Amniotic epithelial cell (primary cell): ENCODE results near the gene CETP.
A peak's percentile ranks its signal among the peaks of the same experiment; 100 is the strongest.
"Not testable (repeated sequence)": the region's sequence is repeated elsewhere in the genome, so short reads cannot be mapped to it uniquely, and the experiment has no call there.

Experiments used
- DNase-seq: peaks from one replicate; pipeline ENCODE4 v3.0.0-alpha.2; 2010; ENCODE audit warnings: low read depth

CETP gene

DNA sequence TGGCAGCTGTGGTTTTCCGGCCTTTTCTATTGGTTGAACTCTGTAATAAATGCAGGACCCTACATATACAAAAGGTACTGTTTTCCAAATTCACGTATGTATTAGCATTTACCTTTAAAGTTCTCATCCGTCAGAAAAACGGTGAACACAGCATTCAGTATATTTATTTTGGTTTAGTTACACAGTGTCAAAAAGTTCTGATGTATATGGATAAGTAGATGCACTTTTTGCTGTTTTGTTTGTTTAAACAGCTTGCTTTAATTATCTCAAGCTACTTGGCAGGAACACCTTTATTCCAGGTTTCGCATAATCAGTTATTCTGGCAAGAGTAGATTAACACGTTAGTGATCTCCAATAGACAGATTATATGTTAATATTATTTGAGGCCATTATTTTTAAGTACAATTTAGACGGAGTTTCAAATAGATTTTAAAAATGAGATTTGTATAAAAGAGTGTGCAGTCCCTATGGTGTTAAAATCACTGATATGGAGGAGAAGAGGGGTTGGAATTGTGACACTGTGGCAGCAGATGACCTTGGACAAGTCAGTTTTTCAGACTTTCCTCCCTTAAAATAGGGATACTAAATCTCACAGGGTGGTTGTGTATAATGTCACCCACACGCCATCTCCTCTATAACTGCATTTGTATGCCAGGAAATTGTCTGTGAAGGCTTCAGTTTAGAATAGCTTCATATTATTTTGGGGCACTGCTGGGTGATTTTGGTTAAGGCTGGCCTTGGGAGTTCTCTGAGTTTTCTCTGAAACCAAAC lies 27.7 kb upstream of the CETP start:
- no peak for DNase-seq

- not testable (repeated sequence) for DNase-seq
Observed at GRCh38 chr16:56934599-56935145, 27.1 kb upstream of the CETP start.

DNA sequence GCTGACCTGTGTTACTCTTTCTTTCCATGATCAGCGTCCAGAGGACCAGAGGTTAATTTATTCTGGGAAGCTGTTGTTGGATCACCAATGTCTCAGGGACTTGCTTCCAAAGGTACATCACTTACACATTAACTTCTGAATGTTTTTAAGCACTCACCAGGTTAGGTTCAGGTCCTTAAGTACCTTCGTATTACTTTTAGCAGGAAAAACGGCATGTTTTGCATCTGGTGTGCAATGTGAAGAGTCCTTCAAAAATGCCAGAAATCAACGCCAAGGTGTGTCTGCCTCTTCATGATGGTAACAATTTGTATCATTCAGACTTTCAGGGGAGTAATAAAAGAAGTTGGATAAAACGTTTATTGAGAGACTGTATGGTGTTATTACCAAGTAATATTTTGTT lies 26.5 kb upstream of the CETP start:
- DNase-seq = no peak

- DNase-seq = no peak
Observed at GRCh38 chr16:56936491-56936890, 25.3 kb upstream of the CETP start.

GRCh38 chr16:56936950-56937349 lies 24.8 kb upstream of the CETP start:
- DNase-seq = no peak

GRCh38 chr16:56938664-56939513 lies 22.9 kb upstream of the CETP start:
- no peak for DNase-seq

- DNase-seq = no peak
Observed at GRCh38 chr16:56939801-56940200, 21.9 kb upstream of the CETP start.

DNA sequence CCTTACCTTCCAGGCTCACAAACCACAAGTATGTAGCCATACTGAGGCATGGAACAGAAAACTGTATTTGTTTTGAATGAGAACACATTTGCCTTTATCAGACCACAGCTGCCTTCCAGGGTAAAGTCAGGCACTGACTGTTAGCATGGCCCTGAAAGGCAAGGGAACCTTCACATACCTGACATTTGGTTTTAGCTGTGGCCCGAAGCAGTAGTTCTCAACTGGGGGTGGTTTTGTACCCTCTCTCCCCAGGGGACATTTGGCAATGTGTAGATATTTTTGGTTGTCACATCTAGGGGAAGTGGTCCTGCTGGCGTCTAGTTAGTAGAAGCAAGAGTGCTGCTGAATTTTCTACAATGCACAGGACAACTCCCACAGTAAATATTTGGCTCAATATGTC lies 20.7 kb upstream of the CETP start:
- no peak for DNase-seq

DNA sequence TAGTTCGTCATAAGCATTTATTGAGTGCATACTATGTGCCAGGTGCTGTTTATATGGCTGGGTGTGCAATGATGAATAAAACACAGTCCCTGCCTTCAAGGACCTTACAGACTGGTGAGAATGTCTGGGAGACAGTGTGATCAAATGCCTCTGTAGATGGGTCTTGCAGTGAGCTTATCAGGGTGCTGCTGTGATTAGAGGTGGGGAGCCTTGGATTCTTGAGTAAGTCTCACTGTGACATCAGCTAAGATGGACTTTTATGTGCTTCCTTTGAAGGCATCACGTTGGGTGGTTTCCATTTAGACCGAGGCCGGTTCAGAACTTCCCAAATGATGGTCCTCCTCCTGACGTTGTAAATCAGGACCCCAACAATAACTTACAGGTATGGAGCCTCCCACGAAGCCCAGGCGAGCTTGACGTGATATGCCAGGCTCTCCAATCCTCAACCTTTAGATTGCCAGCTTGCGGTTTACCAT lies 19.9 kb upstream of the CETP start:
- DNase-seq = no peak

GRCh38 chr16:56943761-56944375 lies 17.9 kb upstream of the CETP start:
- no peak for DNase-seq

DNA sequence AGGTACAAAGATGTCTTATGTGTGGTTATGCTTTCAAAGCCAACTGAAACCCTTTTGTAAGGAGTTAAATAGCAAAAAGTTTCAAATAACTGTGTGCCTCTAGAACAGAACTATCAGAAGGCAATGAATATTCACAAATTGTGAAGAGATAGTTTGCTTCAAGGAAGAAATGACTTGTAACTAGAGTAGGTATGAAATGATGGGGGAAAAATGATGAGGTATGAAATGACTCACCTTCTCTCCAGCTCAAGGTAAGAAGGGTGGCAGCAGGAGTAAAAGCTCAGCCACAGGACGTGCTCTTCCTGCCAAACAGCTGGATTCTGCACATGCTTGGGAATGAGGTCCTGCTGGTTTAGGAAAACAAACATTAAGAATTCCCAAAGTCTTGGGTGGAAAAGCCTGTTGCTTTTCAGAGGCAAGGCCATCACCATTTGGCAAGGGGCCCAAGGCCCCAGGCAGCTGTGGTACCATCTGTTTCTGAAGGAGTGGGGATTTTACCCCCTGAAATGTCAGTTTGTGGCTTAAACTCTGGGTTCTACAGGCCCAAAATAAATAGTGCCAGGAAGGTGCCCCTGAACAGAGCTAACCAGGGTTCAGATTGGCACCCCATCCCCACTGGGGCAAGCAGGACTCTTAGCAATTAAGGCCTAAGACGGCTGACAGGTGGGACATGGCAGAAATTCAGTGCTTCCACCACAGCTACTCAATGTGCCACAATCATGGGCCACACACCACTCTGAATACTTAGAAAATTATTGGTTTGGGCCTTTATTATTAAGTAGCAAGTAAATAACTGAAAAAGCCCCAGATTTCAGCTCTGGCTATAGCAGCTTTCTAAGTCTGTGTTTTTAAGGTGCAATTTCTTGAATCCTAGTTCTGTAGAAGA lies 16.6 kb upstream of the CETP start:
- no peak for DNase-seq

DNA sequence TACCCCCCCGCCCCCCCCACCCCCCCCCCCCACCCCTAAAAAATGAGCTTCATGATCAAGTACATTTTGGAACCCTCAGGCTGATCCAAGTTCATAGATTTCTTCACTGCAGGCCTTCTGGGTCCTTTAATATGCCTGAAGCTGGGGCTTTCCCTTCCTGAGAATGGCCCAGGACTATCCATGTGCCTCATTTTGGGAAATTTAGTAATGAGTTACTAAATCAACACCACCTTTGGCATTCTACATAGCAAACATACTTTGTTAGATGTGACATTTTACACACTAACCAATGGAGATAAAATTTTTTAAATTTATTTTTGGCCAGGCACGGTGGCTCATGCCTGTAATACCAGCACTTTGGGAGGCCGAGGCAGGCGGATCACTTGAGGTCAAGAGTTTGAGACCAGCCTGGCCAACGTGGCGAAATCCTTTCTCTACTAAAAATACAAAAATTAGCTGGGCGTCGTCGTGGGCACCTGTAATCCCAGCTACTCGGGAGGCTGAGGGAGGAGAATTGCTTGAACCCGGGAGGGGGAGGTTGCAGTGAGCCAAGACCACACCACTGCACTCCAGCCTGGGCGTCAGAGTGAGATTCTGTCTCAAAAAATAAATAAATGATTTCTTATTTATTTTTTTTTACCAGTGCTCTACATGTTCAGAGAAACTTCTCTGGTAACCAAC lies 15.8 kb upstream of the CETP start:
- DNase-seq = no peak

DNA sequence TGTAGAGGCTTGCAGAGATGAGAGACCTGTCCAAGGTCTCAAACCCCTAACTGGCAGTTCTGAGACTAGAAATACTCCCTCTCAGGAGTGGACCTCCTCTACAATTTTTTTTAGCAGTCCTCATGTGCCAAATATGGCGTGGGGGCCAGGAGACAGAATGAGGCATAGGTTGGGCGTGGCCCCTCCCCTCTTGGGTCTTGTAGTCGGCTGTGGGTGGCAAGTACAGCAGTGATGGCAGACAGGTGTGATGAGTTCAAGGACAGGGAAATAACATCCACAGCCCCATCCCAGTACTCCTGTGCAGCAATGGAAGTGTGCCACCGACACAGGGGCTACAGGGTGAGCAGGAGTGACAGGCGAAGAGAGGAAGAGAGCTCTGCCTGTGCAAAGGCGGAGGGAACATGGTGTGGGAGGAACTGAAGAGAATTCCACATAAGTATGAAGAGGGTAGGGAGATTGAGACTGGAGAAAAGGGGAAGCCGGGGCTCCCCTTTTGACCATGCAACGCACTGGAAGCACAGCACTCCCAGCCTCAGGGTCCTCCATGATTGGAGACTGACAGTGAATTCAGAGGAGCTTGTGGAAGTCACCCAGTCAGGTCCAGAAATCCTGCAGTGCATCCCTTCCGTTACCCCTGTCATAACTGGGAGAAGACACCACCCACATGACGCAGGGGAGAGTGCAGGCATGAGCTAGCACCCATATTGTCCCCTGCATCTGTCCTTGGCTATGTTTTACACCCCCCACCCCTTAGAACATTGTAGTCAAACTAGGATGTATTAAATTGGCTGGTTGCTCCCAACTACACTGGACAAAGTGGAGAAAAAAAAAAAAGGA lies 14.8 kb upstream of the CETP start:
- no peak for DNase-seq

DNA sequence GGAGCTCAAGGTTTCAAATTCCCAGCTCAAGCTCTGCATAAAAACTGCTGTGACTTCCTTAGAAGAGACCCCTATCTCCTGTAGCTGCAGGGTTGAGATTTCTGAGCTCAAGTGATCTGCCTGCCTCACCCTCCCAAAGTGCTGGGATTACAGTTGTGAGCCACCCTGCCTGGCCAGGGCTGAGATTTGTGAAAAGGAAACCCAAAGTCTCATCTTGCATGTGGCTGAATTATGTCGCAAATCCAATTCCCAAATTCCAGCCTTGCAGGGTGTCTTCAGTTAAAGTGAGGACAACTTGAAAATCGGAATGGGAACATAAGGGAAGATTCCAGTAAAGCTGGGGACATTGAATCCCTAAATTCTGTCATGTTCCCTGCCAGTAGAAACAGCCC lies 14.2 kb upstream of the CETP start:
- no peak for DNase-seq

DNA sequence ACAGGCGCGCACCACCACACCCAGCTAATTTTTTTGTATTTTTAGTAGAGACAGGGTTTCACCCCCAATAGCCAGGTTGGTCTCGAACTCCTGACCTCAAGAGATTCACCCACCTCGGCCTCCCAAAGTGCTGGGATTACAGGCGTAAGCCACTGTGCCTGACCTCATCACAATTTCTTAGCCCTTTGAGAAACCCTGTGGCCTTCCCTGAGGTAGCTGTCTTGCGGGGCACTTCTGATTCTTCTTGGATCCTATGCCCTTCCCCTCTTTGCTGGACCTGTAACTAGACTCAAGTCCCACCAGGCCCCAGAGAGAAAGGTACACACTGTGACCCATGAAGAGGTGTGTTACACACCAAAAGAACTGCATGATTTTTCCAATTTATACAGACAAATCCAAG lies 13.5 kb upstream of the CETP start:
- no peak for DNase-seq

DNA sequence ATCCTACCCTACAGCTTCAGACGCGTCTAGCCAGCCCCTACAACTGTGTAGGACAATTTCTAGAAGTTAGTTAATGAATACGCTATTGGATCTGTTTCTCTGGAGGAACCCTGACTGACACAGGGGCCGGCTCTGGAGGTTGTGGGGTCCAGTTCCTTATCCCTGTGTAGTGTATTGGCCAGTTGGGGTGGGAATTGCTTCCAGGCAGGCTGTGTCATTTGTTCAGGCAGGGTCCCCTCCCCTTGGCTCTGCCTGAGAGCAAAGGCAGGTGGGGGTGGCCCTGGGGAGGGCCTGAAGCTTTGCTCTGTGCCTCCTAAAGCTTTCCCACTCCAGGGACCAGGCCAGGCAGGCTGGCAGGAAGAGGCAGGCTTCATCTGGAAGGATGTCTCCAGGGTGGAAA lies 11.7 kb upstream of the CETP start:
- DNase-seq = no peak

- no peak for DNase-seq
Observed at GRCh38 chr16:56950455-56950854, 11.3 kb upstream of the CETP start.

GRCh38 chr16:56950881-56951771 lies 10.6 kb upstream of the CETP start:
- DNase-seq = peak; percentile 42

DNA sequence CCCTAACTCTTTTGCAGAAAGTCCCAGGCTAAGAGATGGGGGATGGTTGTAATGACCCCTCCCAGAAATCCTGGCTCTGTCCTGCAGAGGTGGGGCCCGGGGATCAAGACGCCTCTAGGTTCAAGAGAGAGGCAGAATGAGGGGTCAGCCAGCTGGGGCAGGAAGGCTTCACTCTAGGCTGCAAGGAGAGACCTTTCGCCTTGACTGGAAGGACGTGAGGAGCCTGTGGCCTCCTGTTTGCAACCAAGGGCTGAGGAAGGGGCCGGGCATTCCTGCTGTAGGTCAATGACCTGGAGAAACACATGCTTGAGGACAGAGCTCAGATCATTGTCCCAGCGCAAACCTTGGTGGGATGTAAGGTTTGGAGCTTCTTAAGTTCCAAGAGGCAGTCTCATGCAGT lies 8.7 kb upstream of the CETP start:
- DNase-seq = no peak
